ENCODE measurements around the gene EXOC4.

GRCh38 chr7:133563251-133563650, 310.4 kb downstream of the EXOC4 start:
- TF ChIP-seq CBX1 (IDR thresholded peaks at IDR 0.05; ENCODE audit: low read depth) (no peak), CTCF (CRISPR knock-in tag; IDR thresholded peaks at IDR 0.05) (no peak), ETS1 (CRISPR knock-in tag; IDR thresholded peaks at IDR 0.05) (no peak), RNF2 (conservative IDR thresholded peaks at IDR 0.05; ENCODE audit: low read depth) (no peak), KLF16 (CRISPR knock-in tag; IDR thresholded peaks at IDR 0.05) (no peak), CERS6 (CRISPR knock-in tag; IDR thresholded peaks at IDR 0.05) (no peak), FOXP1 (IDR thresholded peaks at IDR 0.05) (no peak), FOXP1 (CRISPR knock-in tag; IDR thresholded peaks at IDR 0.05) (no peak), PRPF4 (IDR thresholded peaks at IDR 0.05; ENCODE audit: low read depth, low read length, poor library complexity, severe bottlenecking) (no peak), ZBTB14 (CRISPR knock-in tag; IDR thresholded peaks at IDR 0.05) (no peak)

All from HepG2 (cell line).